OCI-LY3 (cell line): ENCODE measurements around the gene DHX38.

Experiments
- CTCF ChIP-seq: fragments of 200-600, 300-600 bp; sonication (generic); IDR thresholded peaks from 2 replicates; pipeline ENCODE4 v1.5.1; 2014; ENCODE audit warnings: antibody characterized with exemption, low read length, low read depth
- EZH2phosphoT487 ChIP-seq: fragments of 200-600 bp; shearing (Covaris generic); IDR thresholded peaks from 2 replicates; pipeline ENCODE4 v1.6.1; 2018; ENCODE audit warnings: antibody characterized with exemption, mixed run types, low read depth

DNA sequence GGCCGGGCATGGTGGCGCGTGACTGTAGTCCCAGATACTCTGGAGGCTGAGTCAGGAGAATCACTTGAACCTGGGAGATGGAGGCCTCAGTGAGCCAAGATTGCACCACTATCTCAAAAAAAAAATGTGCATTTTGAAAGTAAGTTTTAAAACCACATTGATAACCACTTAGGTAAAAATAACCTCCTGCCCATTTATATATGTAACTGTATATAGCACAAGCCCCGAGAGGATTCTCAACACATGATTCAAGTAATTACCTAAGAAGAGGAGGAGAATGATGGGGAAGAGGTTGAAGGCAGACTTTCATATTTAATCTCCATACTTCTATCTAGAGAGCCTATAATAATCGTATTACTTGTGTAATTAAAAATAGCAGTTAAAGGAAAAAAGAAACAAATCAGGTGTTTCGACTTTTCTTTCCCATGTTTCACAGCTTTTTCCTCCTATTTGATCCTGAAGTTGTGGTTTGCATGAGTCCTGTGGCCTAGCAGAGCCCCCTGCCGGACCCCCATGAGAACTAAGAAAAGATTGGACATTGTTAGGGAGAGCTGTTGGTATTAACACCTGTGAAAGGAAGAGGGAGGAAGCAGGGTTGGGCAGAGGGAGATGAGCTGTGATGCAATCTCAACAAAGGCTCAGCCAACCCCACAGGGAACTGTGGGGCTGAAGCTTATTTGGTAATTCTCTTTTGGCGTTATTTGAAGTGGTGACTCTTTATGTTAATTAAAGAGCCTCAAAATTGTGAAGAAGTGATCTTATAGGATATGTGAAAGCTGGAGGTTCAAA is 56.2 kb downstream of the DHX38 start:
- TF ChIP-seq CTCF (peak; percentile 34), EZH2phosphoT487 (no peak)
